ENCODE results near the gene FAM114A2.

GRCh38 chr5:154058055-154059038 lies 19.6 kb upstream of the FAM114A2 start:
- TF ChIP-seq CTCF (conservative IDR thresholded peaks at IDR 0.05 in 1 of 2, IDR thresholded peaks at IDR 0.05 in 1 of 2; ENCODE audit: low read depth in 1 of 2, low read length in 2 of 2) (no peak), EZH2 (IDR thresholded peaks at IDR 0.05; ENCODE audit: low read length, missing control alignments) (no peak)

Measured in fibroblast of lung (primary cell).